HG03432 (cell line): ENCODE data around the gene NT5C3A.
"Not testable (repeated sequence)": the region's sequence is repeated elsewhere in the genome, so short reads cannot be mapped to it uniquely, and the experiment has no call there.

Source experiments
- ATAC-seq: cut with Tn5 transposase; IDR thresholded peaks from one replicate; pipeline ENCODE4 v1.9.1; 2021; ENCODE audit warnings: mild to moderate bottlenecking, moderate library complexity; ENCODE audit not compliant: unreplicated experiment

Gene NT5C3A

GRCh38 chr7:32991068-32991585 is 71.4 kb downstream of the NT5C3A start:
- not testable (repeated sequence) for ATAC-seq

- peak; percentile 73 for ATAC-seq
Observed at GRCh38 chr7:32988148-32988547, 74.4 kb downstream of the NT5C3A start.

GRCh38 chr7:32979902-32980301 is 82.7 kb downstream of the NT5C3A start:
- not testable (repeated sequence) for ATAC-seq

DNA sequence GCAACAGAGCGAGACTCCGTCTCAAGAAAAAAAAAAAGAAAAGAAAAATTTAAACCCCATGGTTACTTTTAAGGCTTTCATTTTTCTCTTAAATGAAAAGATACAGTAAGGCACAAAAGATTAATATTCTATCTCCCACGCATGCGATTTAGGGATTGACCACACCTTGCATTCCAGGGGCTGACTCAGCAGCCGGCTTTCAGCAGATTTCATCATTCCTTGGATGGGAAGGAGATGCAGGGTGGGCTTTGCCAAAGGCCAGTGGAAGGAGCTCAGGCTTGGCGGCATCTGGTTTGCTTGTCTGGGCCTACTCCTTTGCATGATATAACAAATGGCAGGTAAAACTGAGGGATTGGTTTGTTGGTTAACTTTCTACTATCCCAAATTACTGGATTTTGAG is 83.3 kb downstream of the NT5C3A start:
- not testable (repeated sequence) for ATAC-seq

- not testable (repeated sequence) for ATAC-seq
Observed at GRCh38 chr7:32977159-32977558, 85.4 kb downstream of the NT5C3A start.

DNA sequence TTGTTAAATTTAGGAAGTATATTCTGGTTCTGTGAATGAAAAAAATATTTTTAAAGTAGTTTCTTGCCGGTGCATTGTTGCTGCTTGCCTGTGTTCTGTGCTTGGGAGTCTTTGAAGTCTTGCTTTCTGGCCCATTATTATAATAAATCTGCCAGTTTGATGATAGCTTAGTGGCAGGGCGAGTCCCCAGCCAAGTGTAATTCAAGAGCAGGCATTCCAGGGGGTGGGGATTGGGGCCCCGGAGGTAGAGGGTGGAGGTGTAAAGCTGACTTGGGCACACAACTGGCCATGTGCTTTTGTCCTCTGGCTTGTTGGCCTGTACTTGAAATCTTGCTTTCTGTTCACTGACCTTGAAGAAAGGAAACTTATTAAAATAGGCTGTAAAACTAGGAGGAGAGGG is 90.6 kb downstream of the NT5C3A start:
- ATAC-seq: not testable (repeated sequence)

GRCh38 chr7:32967268-32967582 is 95.4 kb downstream of the NT5C3A start:
- ATAC-seq: not testable (repeated sequence)

DNA sequence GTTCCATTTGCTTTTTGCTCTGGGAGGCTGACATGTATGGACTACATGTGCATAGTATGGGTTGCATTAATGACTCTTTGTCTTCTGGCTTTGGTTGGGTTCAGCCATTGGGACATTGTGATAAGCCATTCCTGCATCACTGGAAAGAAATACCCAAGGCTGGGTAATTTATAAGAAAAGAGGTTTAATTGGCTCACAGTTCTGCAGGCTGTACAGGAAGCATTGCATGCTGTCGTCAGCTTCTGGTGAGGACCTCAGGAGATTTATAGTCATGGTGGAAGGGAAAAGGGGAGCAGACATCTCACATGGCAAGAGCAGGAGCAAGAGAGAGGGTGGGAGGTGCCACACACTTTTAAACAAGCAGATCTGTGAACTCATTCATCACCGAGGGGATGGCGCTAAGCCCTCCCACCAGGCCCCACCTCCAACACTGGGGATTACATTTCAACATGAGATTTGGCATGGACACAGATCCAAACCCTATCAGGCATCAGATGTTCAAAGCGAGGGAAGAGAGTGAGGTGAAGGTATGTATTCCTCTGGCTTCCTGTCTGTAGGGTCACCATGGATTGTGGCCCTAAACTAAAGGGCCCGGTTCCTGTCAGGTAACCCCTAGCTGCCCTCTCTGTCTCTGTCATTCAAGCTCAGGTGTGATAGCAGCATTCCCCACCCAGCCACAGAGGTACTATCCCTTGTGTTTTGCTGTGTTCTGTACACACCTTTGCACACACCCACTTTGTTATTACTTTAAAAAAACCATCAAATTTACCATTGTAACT is 95.9 kb downstream of the NT5C3A start:
- not testable (repeated sequence) for ATAC-seq

DNA sequence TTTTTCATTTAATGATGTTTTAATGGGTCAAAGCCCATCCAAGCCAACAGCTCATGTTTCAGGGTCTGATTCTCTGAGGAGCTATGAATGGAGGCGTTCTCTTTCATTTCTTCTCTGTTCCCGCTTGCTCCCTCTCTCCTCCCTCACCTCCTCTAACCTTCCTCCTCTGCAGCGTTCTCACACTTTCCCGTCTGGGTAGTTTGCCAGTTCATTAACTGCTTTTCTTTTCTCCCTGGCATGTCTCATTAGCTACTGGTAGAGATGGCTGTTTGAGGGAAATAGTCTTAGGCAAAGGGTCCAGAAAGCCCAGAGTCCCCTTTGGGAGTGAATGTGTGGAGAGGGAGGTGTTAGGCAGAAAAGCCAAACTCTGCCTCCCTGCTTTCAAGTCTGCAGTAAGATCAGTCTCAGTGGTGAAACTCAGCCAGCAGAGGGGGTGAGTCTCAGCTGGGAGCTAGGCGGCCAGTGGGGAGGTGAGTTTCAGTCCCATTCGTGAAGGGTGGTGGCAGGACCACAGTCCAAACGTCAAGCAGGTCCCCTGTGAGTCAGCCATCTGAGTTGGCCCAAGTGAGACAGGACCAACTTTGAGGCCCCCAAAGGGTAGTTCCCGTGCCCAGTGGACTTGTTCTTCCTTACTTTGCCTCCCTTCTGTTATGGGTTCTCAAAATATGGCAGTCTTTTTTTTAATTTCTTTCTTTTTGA is 98.0 kb downstream of the NT5C3A start:
- peak; percentile 97 for ATAC-seq
